HCT116 (cell line): ENCODE results near the gene HTR1E. TPM values are rescaled to one million over a fixed set of nuclear protein-coding genes. Genes with fewer than 3 reads are reported as not detected.

Experiments used
- ATAC-seq: fragments of 200-7000 bp; cut with Tn5 transposase; 2 replicates; pipeline ENCODE4 v1.9.1; 2020; ENCODE audit warnings: mild to moderate bottlenecking, moderate library complexity
- BruUV-seq: library from RNA; stranded (reverse); fragments of 400-500 nt; replicated peaks from 2 replicates; lab custom pipeline; 2021; lab: Mats Ljungman, UMichigan
- CTCF ChIA-PET: fragments of 300-600 bp; sonication (Branson Sonifier 250); formaldehyde crosslinking; loops from one replicate; lab custom pipeline; 2021; ENCODE audit warnings: antibody characterized with exemption; lab: Charles Lee
- POLR2A ChIA-PET: fragments of 300-600, 350-600 bp; sonication (Branson Sonifier 250); formaldehyde crosslinking; loops from one replicate; lab custom pipeline; 2021; ENCODE audit warnings: antibody characterized with exemption; lab: Charles Lee
- RAD21 ChIA-PET, 2 experiments: fragments of 300-600 bp; sonication (Branson Sonifier 250); formaldehyde crosslinking; loops; one replicate each; lab custom pipeline; 2023; ENCODE audit warnings: low total read pairs in 2 of 2; ENCODE audit not compliant: uncharacterized antibody in 2 of 2, unreplicated experiment in 2 of 2, low non-redundant PET in 1 of 2; lab: Charles Lee
- DNase-seq: peaks from one replicate; pipeline ENCODE4 v3.0.0-alpha.2; 2010; ENCODE audit warnings: low read depth, low spot score
- H2AFZ ChIP-seq: fragments of 200-600 bp; shearing (Covaris generic), sonication (generic); 2 replicates; pipeline ENCODE4 v1.6.1; 2017; ENCODE audit warnings: low read depth, mixed run types, mixed read lengths, antibody characterized with exemption, low read length; ENCODE audit not compliant: poor library complexity, severe bottlenecking
- H3K27ac ChIP-seq: 2 replicates; pipeline ENCODE4 v1.5.1; 2012; ENCODE audit warnings: low read depth, low read length
- H3K27me3 ChIP-seq: fragments of 200-600 bp; sonication (generic); 2 replicates; pipeline ENCODE4 v1.6.1; 2016; ENCODE audit warnings: mixed run types, low read length, mixed read lengths; ENCODE audit not compliant: insufficient read depth
- H3K36me3 ChIP-seq, 2 experiments: fragments of 200-500 bp in 1 of 2; fragments of 200-600 bp in 1 of 2; sonication (Bioruptor generic) in 1 of 2; sonication (generic) in 1 of 2; 2 replicates each; pipeline versions ENCODE4 v1.5.1 to v1.6.1; 2014 to 2016; ENCODE audit warnings: low read length in 2 of 2, inconsistent platforms in 1 of 2, mixed read lengths in 1 of 2, mixed run types in 1 of 2; ENCODE audit not compliant: insufficient read depth in 2 of 2, control insufficient read depth in 1 of 2
- H3K4me1 ChIP-seq, 2 experiments: fragments of 200-600 bp in 1 of 2; sonication (generic) in 1 of 2; 2 replicates each; pipeline versions ENCODE4 v1.5.1 to v1.6.1; 2012 to 2017; ENCODE audit warnings: low read length in 2 of 2, inconsistent platforms in 1 of 2, mild to moderate bottlenecking in 1 of 2, mixed read lengths in 1 of 2, mixed run types in 1 of 2, moderate library complexity in 1 of 2; ENCODE audit not compliant: insufficient read depth in 2 of 2, control insufficient read depth in 1 of 2
- H3K4me2 ChIP-seq: fragments of 200-600 bp; sonication (generic); 2 replicates; pipeline ENCODE4 v1.6.1; 2017; ENCODE audit warnings: mixed run types, low read length, mixed read lengths
- H3K4me3 ChIP-seq, 2 experiments: fragments of 200-600 bp in 1 of 2; sonication (generic) in 1 of 2; replicated peaks in 1 of 2; 2 replicates each; pipeline ENCODE4 v1.5.1; 2011 to 2016; ENCODE audit warnings: low read length in 2 of 2, control low read depth in 1 of 2, low read depth in 1 of 2, mild to moderate bottlenecking in 1 of 2, mixed read lengths in 1 of 2, mixed run types in 1 of 2
- H3K79me2 ChIP-seq: fragments of 200-600 bp; sonication (generic); 2 replicates; pipeline ENCODE4 v1.6.1; 2017; ENCODE audit warnings: mild to moderate bottlenecking, mixed run types, low read length, moderate library complexity, mixed read lengths; ENCODE audit not compliant: insufficient read depth
- H3K9ac ChIP-seq: fragments of 200-600 bp; sonication (generic); 2 replicates; pipeline ENCODE4 v1.6.1; 2016; ENCODE audit warnings: low read length, mixed read lengths
- H3K9me2 ChIP-seq: fragments of 200-600 bp; sonication (generic), shearing (Covaris generic); 2 replicates; pipeline ENCODE4 v1.6.1; 2017; ENCODE audit warnings: mixed run types, mild to moderate bottlenecking, moderate library complexity; ENCODE audit not compliant: insufficient read depth
- H3K9me3 ChIP-seq, 2 experiments: fragments of 200-500 bp in 1 of 2; fragments of 200-600 bp in 1 of 2; sonication (Bioruptor generic) in 1 of 2; sonication (generic) in 1 of 2; 2 replicates each; pipeline ENCODE4 v1.6.1; 2014 to 2017; ENCODE audit warnings: low read length in 2 of 2, mixed read lengths in 2 of 2, inconsistent platforms in 1 of 2, low read depth in 1 of 2, mild to moderate bottlenecking in 1 of 2, mixed run types in 1 of 2, moderate library complexity in 1 of 2; ENCODE audit not compliant: control insufficient read depth in 1 of 2, insufficient read depth in 1 of 2
- H4K20me1 ChIP-seq: fragments of 200-600 bp; sonication (generic), shearing (Covaris generic); 2 replicates; pipeline ENCODE4 v1.6.1; 2017; ENCODE audit warnings: mixed run types, mild to moderate bottlenecking, moderate library complexity; ENCODE audit not compliant: insufficient read depth
- CEBPB ChIP-seq: IDR thresholded peaks from 2 replicates; pipeline ENCODE4 v1.6.1; 2012; ENCODE audit warnings: low read depth
- EZH2phosphoT487 ChIP-seq: fragments of 200-600 bp; IDR thresholded peaks from 2 replicates; pipeline ENCODE4 v1.6.1; 2018; ENCODE audit warnings: antibody characterized with exemption, borderline replicate concordance
- FOSL1 ChIP-seq: IDR thresholded peaks from 2 replicates; pipeline ENCODE4 v1.6.1; 2012; ENCODE audit warnings: low read depth
- JUND ChIP-seq: IDR thresholded peaks from 2 replicates; pipeline ENCODE4 v1.6.1; 2012
- POLR2AphosphoS5 ChIP-seq: IDR thresholded peaks from 2 replicates; pipeline ENCODE4 v1.6.1; 2011; ENCODE audit warnings: mild to moderate bottlenecking, low read depth, low read length, moderate library complexity
- TCF7L2 ChIP-seq: IDR thresholded peaks from 2 replicates; pipeline ENCODE4 v1.7.0; 2011; ENCODE audit warnings: borderline replicate concordance, inconsistent platforms; ENCODE audit not compliant: insufficient read depth, insufficient read length; ENCODE audit errors: extremely low read depth
- intact Hi-C: fragments of 100-400 bp; cut with micrococcal nuclease; formaldehyde crosslinking; loops from 2 replicates; pipeline ENCODE4 v1.10.0; 2022
- total RNA-seq: library from RNA; stranded (reverse); gene quantifications from one replicate; pipeline ENCODE4 v1.2.1, GENCODE V29; 2021; ENCODE audit not compliant: unreplicated experiment
- TF ChIP-seq, protein P1 (sequence below): IDR thresholded peaks from 2 replicates; pipeline ENCODE4 v1.6.1; 2012; ENCODE audit warnings: low read depth
- TF ChIP-seq, protein P2 (sequence below): IDR thresholded peaks from 2 replicates; pipeline ENCODE4 v1.6.1; 2011; ENCODE audit warnings: mild to moderate bottlenecking, low read length, moderate library complexity; ENCODE audit not compliant: insufficient replicate concordance; ENCODE audit errors: extremely low read depth

The HTR1E gene
- total RNA-seq, 1 experiment from 2014 or later = not detected

- TF ChIP-seq, protein P1, sequence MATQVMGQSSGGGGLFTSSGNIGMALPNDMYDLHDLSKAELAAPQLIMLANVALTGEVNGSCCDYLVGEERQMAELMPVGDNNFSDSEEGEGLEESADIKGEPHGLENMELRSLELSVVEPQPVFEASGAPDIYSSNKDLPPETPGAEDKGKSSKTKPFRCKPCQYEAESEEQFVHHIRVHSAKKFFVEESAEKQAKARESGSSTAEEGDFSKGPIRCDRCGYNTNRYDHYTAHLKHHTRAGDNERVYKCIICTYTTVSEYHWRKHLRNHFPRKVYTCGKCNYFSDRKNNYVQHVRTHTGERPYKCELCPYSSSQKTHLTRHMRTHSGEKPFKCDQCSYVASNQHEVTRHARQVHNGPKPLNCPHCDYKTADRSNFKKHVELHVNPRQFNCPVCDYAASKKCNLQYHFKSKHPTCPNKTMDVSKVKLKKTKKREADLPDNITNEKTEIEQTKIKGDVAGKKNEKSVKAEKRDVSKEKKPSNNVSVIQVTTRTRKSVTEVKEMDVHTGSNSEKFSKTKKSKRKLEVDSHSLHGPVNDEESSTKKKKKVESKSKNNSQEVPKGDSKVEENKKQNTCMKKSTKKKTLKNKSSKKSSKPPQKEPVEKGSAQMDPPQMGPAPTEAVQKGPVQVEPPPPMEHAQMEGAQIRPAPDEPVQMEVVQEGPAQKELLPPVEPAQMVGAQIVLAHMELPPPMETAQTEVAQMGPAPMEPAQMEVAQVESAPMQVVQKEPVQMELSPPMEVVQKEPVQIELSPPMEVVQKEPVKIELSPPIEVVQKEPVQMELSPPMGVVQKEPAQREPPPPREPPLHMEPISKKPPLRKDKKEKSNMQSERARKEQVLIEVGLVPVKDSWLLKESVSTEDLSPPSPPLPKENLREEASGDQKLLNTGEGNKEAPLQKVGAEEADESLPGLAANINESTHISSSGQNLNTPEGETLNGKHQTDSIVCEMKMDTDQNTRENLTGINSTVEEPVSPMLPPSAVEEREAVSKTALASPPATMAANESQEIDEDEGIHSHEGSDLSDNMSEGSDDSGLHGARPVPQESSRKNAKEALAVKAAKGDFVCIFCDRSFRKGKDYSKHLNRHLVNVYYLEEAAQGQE = no peak
- TF ChIP-seq JUND (no peak), POLR2AphosphoS5 (no peak), CEBPB (no peak)
Measured at GRCh38 chr6:87053312-87053711, 116.0 kb downstream of the HTR1E start (continued).

GRCh38 chr6:87054143-87054833, 117.0 kb downstream of the HTR1E start:
- peaks cover 54% of the 10 kb centered on the region for H3K27me3 ChIP-seq
- TF ChIP-seq, protein P2, sequence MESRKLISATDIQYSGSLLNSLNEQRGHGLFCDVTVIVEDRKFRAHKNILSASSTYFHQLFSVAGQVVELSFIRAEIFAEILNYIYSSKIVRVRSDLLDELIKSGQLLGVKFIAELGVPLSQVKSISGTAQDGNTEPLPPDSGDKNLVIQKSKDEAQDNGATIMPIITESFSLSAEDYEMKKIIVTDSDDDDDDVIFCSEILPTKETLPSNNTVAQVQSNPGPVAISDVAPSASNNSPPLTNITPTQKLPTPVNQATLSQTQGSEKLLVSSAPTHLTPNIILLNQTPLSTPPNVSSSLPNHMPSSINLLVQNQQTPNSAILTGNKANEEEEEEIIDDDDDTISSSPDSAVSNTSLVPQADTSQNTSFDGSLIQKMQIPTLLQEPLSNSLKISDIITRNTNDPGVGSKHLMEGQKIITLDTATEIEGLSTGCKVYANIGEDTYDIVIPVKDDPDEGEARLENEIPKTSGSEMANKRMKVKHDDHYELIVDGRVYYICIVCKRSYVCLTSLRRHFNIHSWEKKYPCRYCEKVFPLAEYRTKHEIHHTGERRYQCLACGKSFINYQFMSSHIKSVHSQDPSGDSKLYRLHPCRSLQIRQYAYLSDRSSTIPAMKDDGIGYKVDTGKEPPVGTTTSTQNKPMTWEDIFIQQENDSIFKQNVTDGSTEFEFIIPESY = no peak
- no peak for TF ChIP-seq FOSL1
- TF ChIP-seq TCF7L2 = no peak
- no peak for TF ChIP-seq EZH2phosphoT487
- TF ChIP-seq, all 23 proteins: peak for 0
- H3K9ac ChIP-seq = no peak overlapping the region
- ChIA-PET CTCF (no interaction called here), POLR2A (no interaction called here), RAD21 (no interaction called here)
- DNase-seq (no peak), ATAC-seq (no peak)
- no peak overlapping the region for H3K27ac ChIP-seq
- intact Hi-C loops = no loop called here
- no peaks in the 10 kb centered on the region for H3K36me3 ChIP-seq
- no peak overlapping the region for H2AFZ ChIP-seq
- BruUV-seq = no TSS peak
- H3K79me2 ChIP-seq = no peaks in the 10 kb centered on the region
- no peaks in the 10 kb centered on the region for H3K4me1 ChIP-seq
- H3K4me3 ChIP-seq = no peak overlapping the region
- no peaks in the 10 kb centered on the region for H3K9me3 ChIP-seq
- no peaks in the 10 kb centered on the region for H4K20me1 ChIP-seq
- H3K4me2 ChIP-seq = no peak overlapping the region
- H3K9me2 ChIP-seq = no peaks in the 10 kb centered on the region
